Urothelium cell line (cell line): ENCODE data around the gene SAMD1.
"Not testable (repeated sequence)": the region's sequence is repeated elsewhere in the genome, so short reads cannot be mapped to it uniquely, and the experiment has no call there.

ENCODE experiments used
- DNase-seq: peaks from one replicate; pipeline ENCODE4 v3.0.0; 2011; ENCODE audit warnings: low spot score, mixed read lengths
- FAIRE-seq: peaks from 2 replicates; lab custom pipeline; 2011; peaks lifted over from hg19 to GRCh38; lab: Jason Lieb, UNC

SAMD1 gene

GRCh38 chr19:14061751-14062557 lies 28.6 kb downstream of the SAMD1 start, which contains the start of gene PALM3:
TSS of gene PALM3 (minus strand) at chr19:14062076. CDS start at chr19:14061980, 96 bp downstream.
- no peak for FAIRE-seq
- no peak for DNase-seq

- DNase-seq: no peak
- no peak for FAIRE-seq
Measured at GRCh38 chr19:14061081-14061749, 29.3 kb downstream of the SAMD1 start.

- FAIRE-seq (no peak), DNase-seq (no peak)
Measured at GRCh38 chr19:14059652-14060155, 30.8 kb downstream of the SAMD1 start.

DNA sequence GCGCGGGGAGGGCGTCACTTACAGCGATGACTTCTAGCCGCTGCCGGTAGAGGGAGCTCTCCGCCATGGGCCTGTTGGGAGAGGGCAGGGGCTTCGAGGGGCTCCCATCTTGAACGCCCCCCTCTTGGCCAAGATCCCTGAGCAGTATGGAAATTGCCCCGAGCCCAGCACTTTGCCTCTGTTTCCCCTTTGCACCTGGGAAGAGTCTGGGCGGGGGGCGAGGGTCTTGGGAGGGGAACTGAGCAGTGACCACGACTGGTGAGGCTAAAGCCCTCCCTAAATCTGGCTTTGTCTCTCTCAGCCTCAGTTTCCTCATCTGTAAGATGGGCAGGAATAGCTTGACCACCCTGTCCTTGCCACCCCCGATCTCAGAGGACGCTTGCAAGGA lies 31.5 kb downstream of the SAMD1 start:
- no peak for DNase-seq

DNA sequence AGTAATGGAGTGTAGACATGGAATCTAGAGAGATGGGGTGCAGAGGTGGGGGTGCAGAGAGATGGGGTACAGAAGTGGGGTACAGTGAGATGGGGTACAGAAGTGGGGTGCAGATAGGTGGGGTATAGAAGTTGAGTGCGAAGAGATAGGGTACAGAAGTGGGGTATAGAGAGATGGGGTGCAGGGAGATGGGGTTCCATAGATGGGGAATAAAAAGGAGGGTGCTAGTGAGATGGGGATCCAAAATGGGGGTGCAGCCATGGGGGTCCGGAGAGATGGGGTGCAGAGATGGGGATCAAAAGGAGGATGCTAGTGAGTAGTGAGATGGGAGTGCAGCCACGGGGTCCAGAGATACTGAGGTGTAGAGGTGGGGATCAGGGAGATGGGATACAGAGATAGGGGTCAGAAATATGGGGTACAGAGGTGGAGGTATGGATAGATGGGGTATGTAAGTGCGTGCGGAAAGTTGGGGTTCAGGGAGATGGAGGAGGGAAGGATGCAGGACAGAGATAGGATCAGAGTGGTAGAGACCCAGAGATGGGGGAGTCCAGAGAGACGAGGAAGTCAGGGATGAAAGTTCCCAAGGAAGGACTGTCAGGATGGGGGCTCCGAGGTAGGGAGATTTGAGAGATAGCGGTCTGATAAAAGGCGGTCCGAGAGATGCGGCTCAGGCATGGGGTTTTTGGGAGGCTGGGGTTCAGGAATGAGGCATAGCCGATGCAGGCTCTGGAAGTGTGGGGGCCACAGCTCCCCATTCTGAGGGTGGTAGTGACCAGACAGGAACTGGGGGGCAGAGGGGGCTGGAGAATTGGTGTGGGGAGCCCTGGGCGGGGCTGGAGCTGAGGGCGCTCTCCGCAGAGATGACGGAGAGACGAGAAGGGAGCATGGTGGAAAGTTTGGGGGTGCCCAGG lies 32.1 kb downstream of the SAMD1 start:
- no peak for DNase-seq
- no peak for FAIRE-seq

More for the DNA sequence above, 31.5 kb downstream of the SAMD1 start:
- FAIRE-seq: no peak

DNA sequence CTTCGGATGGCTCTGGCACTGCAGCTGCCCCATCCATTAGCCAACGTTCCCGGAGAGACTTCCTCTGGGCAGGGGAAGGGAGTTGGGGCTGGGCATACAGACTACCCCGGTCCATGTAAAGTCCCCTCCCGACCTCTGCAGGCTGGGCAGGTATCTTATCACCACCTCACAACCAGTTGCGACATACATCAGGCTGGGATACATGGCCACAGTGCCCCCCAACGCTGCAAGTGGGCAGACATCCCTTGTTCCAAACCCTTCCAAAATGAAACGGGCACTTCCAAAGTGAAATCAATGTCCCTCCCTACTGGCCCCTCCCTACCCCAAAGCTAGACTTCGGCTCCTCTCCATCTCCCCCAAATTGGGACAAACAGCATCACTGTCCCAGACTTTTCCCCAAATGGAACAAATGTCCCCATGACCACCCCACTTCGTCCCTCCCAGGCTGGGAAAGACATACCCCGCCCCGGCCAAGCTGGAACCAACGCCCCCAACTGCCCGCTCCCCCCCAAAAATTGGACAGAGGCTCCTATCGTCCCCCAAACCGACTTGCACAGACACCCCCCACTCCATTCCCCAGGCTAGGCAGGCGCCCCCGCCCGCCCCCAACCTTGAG lies 33.7 kb downstream of the SAMD1 start:
- FAIRE-seq (no peak), DNase-seq (no peak)

- FAIRE-seq (no peak), DNase-seq (no peak)
Measured at GRCh38 chr19:14056069-14056666, 34.4 kb downstream of the SAMD1 start.

- FAIRE-seq: no peak
- no peak for DNase-seq
Measured at GRCh38 chr19:14055396-14055795, 35.2 kb downstream of the SAMD1 start.

DNA sequence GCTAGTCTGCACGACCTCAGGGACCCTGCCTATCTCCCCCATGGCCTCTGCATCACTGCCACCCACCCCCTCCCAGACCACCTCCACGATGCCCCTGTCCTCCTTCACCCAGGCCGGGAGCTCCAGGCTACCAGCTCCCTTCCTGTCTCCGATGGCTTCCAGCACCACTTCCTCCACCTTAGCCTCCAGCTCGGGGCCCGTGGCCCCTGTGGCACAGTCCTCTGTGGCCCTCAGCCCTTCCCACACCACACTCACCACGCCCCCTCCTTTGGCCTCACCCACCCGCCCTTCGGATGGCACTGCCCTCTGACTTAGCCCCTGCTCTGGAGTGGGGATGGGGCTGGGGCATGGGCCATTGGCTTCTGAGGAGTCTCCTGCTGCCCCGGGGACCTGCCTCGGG lies 35.8 kb downstream of the SAMD1 start:
- no peak for DNase-seq
- no peak for FAIRE-seq

DNA sequence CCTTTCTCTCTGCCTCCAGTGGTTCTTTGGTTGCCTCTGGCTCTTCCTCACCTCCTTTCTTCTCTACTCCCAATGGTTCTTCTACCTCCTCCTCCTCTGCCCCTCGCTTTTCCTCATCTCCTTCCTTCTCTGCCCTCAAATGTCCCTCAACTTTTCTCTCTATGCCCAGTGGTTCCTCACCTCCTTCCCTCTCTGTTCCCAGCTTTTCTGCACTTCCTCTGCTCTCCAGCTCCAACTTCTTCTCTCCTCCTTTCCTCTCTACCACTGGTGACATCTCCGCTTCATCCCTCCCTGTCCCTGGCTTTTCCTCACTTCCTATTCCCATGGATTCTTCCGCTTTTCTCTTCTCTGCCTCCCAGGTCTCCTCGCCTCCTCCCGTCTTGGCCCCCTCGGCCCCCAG lies 36.5 kb downstream of the SAMD1 start:
- DNase-seq (no peak), FAIRE-seq (no peak)

- no peak for DNase-seq
- FAIRE-seq: no peak
Measured at GRCh38 chr19:14053500-14053899, 37.1 kb downstream of the SAMD1 start.

GRCh38 chr19:14053032-14053431 lies 37.5 kb downstream of the SAMD1 start:
- DNase-seq (no peak), FAIRE-seq (no peak)

DNA sequence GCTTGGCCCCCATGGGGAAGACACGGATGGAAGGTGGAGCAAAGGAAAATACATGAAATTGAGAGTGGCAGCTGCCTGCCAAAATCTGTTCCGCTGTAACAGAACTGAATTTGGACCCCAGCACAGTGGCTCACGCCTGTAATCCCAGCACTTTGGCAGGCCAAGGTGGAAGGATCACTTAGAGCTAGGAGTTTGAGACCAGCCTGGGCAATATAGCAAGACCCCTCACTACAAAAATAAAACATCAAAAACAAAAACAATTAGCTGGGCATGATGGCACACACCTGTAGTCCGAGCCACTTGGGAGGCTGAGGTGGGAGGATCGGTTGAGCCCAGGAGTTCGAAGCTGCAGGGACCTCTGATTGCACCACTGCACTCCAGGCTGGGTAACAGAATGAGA lies 38.1 kb downstream of the SAMD1 start:
- FAIRE-seq: no peak
- no peak for DNase-seq

DNA sequence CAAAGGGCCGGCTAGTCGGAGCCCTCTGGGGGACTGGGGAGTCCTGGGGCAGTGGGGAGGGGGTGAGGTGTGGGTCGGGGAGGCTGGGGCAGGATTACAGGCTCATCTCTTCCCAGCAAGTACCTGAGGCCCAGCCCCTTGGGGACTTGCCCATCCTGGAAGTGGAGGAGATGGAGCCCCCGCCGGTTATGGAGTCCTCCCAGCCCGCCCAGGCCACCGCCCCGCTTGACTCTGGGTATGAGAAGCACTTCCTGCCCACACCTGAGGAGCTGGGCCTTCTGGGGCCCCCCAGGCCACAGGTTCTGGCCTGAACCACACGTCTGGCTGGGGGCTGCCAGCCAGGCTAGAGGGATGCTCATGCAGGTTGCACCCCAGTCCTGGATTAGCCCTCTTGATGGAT lies 38.6 kb downstream of the SAMD1 start:
- DNase-seq (no peak), FAIRE-seq (no peak)

DNA sequence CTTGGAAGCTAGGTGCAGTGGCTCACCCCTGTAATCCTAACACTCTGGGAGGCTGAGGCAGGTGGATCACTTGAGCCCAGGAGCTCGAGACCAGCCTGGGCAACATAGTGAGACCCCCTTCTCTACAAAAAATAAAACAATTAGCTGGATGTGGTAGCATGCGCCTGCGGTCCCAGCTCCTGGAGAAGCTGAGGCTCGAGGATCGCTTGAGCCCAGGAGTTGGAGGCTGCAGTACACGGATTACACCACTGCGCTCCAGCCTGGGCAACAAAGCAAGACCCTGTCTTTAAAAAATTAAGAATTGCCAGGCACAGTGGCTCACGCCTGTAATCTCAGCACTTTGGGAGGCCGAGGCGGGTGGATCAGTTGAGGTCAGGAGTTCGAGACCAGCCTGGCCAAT lies 39.6 kb downstream of the SAMD1 start:
- FAIRE-seq, DNase-seq: not testable (repeated sequence)

GRCh38 chr19:14050512-14050911 lies 40.0 kb downstream of the SAMD1 start:
- DNase-seq (no peak), FAIRE-seq (no peak)

DNA sequence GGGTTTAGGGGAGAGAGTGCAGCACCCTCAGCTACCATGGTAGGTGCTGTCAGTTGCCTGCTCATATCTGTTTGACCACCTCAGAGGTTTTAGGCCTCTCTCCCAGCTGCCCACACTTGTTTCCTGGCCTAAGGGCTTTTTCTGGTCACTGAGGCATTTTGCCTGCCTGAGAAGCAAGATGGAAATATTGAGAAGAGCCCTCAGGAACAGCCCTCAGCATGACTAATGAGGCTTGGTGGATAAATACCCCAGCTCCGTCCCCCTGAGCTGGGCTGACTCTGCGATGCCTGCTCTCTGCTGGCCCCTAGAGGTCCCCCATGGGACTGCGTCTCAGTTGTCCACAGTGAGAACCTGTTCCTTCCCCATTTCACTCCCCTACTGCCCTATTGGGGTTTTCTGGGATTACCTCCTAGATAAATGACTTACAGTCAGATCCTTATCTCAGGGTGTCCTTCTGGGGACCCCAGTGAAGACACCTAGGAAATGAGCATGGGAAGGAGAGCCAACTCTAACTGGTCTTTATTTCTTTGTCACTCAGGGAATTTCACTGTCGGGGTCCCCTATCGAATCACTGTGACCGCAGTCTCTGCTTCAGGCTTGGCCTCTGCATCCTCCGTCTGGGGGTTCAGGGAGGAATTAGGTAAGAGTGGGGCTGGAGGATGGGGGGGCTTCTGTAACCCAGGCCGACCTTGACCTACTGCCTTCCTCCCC lies 42.0 kb downstream of the SAMD1 start:
- peak; percentile 37 for DNase-seq
- no peak for FAIRE-seq

DNA sequence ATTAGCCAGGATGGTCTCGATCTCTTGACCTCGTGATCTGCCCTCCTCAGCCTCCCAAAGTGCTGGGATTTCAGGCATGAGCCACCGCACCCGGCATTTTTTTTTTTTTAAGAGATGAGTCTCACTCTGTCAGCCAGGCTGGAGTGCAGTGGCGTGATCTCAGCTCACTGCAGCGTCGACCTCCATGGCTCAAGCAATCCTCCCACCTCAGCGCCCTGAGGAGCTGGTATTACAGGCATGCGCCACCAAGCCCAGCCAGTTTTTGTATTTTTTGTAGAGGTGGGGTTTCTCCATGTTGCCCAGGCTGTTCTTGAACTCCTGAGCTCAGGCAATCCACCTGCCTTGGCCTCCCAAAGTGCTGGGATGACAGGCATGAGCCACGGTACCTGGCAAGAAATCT lies 42.7 kb downstream of the SAMD1 start:
- FAIRE-seq: not testable (repeated sequence)

More for the DNA sequence above, 42.7 kb downstream of the SAMD1 start:
- DNase-seq: not testable (repeated sequence)
